ENCODE results near the gene TARS3.

- TF ChIP-seq EP300 (IDR thresholded peaks at IDR 0.05) (no peak), POLR2A (IDR thresholded peaks at IDR 0.05) (no peak), POLR2AphosphoS5 (IDR thresholded peaks at IDR 0.05) (no peak)
- TF ChIP-seq, protein P1, sequence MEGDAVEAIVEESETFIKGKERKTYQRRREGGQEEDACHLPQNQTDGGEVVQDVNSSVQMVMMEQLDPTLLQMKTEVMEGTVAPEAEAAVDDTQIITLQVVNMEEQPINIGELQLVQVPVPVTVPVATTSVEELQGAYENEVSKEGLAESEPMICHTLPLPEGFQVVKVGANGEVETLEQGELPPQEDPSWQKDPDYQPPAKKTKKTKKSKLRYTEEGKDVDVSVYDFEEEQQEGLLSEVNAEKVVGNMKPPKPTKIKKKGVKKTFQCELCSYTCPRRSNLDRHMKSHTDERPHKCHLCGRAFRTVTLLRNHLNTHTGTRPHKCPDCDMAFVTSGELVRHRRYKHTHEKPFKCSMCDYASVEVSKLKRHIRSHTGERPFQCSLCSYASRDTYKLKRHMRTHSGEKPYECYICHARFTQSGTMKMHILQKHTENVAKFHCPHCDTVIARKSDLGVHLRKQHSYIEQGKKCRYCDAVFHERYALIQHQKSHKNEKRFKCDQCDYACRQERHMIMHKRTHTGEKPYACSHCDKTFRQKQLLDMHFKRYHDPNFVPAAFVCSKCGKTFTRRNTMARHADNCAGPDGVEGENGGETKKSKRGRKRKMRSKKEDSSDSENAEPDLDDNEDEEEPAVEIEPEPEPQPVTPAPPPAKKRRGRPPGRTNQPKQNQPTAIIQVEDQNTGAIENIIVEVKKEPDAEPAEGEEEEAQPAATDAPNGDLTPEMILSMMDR (IDR thresholded peaks at IDR 0.05) = no peak
These were observed 7.5 kb upstream of the TARS3 start for GRCh38 chr15:101731746-101732145.

All from sigmoid colon (tissue), 4 donors.